HL-60 (cell line): ENCODE results near the gene CFAP74.

Source experiments
- DNase-seq, 2 experiments: peaks; one replicate each; pipeline ENCODE4 v3.0.0-alpha.2; 2010 to 2020; ENCODE audit warnings: low read depth in 1 of 2, low spot score in 1 of 2
- H3K27ac ChIP-seq: fragments of 250-450 bp; sonication (Bioruptor Pico); replicated peaks from 2 replicates; pipeline ENCODE4 v1.5.1; 2020; ENCODE audit warnings: mild to moderate bottlenecking, moderate library complexity
- H3K27me3 ChIP-seq: fragments of 250-450 bp; sonication (Bioruptor Pico); 2 replicates; pipeline ENCODE4 v1.5.1; 2021; ENCODE audit warnings: mild to moderate bottlenecking, moderate library complexity; ENCODE audit not compliant: insufficient read depth, poor library complexity, severe bottlenecking
- H3K4me3 ChIP-seq: replicated peaks from 2 replicates; pipeline ENCODE4 v1.5.1; 2011; ENCODE audit warnings: mild to moderate bottlenecking, control low read depth, low read length; ENCODE audit not compliant: insufficient read depth
- GABPA ChIP-seq: IDR thresholded peaks from 2 replicates; pipeline ENCODE4 v1.6.1; 2012; ENCODE audit warnings: low read depth
- POLR2AphosphoS5 ChIP-seq: IDR thresholded peaks from 2 replicates; pipeline ENCODE4 v1.6.1; 2012; ENCODE audit warnings: low read depth
- SPI1 ChIP-seq: IDR thresholded peaks from 2 replicates; pipeline ENCODE4 v1.6.1; 2012; ENCODE audit warnings: low read depth, mild to moderate bottlenecking, borderline replicate concordance
- TF ChIP-seq, protein P1 (sequence below): IDR thresholded peaks from one replicate; pipeline ENCODE4 v1.5.1; 2011; ENCODE audit warnings: low read length, control low read depth, inconsistent platforms; ENCODE audit not compliant: insufficient read depth
- TF ChIP-seq, protein P2 (sequence below): IDR thresholded peaks from 2 replicates; pipeline ENCODE4 v1.6.1; 2012; ENCODE audit warnings: low read depth; ENCODE audit not compliant: insufficient replicate concordance

CFAP74 gene

DNA sequence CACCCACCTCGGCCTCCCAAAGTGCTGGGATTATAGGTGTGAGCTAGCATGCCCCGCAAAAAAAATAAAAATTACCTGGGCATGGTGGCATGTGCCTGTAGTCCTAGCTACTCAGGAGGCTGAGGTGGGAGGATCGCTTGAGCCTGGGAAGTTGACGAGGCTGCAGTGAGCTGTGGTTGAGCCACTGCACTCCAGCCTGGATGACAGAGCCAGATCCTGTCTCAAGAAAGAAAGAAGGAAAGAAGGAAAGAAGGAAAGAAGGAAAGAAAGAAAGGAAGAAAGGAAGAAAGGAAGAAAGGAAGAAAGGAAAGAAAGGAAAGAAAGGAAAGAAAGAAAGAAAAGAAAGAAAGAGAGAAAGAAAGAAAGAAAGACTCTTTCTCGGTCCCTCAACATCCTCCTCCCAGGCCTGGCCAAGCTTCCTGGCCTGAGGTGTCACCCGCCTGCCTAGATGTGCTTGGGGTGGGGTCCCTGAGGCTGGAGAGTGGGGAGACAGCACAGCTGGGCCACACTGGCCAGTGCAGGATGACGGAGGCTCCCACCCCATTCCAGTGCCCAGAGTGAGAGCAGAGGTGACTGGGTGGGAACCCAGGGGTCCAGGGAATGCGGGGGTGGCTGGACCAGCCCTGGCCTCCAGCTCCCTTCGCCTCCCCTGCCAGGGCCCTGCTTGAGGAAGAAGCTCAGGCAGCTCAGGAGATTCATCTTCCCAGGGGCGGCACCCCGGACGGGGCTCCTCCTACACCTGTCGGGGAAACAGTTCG is 102.5 kb downstream of the CFAP74 start:
- H3K27ac ChIP-seq, result no peak overlapping the region
- TF ChIP-seq, protein P1, sequence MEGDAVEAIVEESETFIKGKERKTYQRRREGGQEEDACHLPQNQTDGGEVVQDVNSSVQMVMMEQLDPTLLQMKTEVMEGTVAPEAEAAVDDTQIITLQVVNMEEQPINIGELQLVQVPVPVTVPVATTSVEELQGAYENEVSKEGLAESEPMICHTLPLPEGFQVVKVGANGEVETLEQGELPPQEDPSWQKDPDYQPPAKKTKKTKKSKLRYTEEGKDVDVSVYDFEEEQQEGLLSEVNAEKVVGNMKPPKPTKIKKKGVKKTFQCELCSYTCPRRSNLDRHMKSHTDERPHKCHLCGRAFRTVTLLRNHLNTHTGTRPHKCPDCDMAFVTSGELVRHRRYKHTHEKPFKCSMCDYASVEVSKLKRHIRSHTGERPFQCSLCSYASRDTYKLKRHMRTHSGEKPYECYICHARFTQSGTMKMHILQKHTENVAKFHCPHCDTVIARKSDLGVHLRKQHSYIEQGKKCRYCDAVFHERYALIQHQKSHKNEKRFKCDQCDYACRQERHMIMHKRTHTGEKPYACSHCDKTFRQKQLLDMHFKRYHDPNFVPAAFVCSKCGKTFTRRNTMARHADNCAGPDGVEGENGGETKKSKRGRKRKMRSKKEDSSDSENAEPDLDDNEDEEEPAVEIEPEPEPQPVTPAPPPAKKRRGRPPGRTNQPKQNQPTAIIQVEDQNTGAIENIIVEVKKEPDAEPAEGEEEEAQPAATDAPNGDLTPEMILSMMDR, result no peak
- TF ChIP-seq POLR2AphosphoS5 (no peak), GABPA (no peak)
- no peak overlapping the region for H3K4me3 ChIP-seq
- no peak for DNase-seq
- H3K27me3 ChIP-seq, result no peaks in the 10 kb centered on the region

DNA sequence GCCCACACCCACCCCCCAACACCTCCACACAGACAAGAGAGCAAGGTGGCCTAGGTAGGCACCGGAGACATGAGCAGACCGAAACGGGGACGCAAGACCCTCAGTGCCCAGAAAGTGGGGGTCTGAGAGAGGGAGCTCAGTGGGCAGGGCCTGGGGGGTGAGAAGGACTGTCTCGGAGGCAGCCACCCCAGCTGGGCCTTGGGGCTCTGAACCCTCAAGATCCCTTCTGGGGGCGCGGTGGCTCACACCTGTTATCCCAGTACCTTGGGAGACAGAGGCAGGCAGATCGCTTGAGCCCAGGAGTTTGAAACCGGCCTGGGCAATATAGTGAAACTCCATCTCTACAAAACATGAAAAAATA is 103.6 kb downstream of the CFAP74 start:
- no peak for DNase-seq
- H3K4me3 ChIP-seq, result no peak overlapping the region
- no peaks in the 10 kb centered on the region for H3K27me3 ChIP-seq
- no peak overlapping the region for H3K27ac ChIP-seq
- TF ChIP-seq GABPA (no peak), POLR2AphosphoS5 (no peak), SPI1 (no peak)
- TF ChIP-seq, protein P2, sequence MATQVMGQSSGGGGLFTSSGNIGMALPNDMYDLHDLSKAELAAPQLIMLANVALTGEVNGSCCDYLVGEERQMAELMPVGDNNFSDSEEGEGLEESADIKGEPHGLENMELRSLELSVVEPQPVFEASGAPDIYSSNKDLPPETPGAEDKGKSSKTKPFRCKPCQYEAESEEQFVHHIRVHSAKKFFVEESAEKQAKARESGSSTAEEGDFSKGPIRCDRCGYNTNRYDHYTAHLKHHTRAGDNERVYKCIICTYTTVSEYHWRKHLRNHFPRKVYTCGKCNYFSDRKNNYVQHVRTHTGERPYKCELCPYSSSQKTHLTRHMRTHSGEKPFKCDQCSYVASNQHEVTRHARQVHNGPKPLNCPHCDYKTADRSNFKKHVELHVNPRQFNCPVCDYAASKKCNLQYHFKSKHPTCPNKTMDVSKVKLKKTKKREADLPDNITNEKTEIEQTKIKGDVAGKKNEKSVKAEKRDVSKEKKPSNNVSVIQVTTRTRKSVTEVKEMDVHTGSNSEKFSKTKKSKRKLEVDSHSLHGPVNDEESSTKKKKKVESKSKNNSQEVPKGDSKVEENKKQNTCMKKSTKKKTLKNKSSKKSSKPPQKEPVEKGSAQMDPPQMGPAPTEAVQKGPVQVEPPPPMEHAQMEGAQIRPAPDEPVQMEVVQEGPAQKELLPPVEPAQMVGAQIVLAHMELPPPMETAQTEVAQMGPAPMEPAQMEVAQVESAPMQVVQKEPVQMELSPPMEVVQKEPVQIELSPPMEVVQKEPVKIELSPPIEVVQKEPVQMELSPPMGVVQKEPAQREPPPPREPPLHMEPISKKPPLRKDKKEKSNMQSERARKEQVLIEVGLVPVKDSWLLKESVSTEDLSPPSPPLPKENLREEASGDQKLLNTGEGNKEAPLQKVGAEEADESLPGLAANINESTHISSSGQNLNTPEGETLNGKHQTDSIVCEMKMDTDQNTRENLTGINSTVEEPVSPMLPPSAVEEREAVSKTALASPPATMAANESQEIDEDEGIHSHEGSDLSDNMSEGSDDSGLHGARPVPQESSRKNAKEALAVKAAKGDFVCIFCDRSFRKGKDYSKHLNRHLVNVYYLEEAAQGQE, result no peak
- TF ChIP-seq, protein P1, result no peak

DNA sequence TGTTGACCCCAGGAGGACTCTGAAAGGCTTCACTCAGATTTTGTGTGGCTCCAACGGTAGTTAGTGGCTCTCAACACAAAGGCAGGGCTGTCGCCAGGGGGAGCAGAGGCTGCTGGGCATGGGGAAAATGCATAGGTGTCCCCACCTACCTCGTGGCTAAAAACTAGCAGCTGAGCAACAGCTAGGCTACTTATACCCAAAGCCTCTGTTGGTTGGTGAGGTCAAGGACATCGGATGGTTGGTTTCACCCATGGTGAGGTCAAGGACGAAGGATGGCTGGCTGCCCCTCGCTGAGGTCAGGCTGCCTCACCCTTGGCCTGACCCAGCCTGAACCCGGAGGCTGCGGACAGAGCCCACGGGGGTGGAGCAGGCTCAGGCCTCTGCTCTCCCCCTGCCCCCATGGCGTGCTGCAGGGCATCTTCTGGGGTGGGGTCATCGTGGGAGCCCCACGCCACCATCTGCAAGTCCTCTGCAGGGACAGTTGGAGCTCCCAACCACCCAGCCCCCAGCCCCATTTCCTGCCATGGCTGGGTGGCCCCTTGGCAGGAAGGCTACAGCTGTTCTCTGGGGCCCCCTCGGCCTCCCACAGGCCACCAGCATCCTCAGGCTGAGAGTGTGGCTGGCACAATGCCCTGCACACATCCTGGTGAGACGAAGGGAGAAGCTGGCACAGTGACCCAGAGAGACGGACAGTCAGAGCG is 104.2 kb downstream of the CFAP74 start:
- Histone ChIP-seq H3K27me3 (no peaks in the 10 kb centered on the region), H3K4me3 (no peak overlapping the region), H3K27ac (no peak overlapping the region)
- TF ChIP-seq GABPA (no peak), POLR2AphosphoS5 (no peak), SPI1 (no peak)
- TF ChIP-seq, protein P1, result no peak
- TF ChIP-seq, protein P2, result no peak
- peak in 1 of 2 experiments; percentile 29 for DNase-seq
